Gastroesophageal sphincter (tissue), 3 donors: ENCODE measurements around the gene FER.

ENCODE experiments used
- CTCF ChIP-seq, 4 experiments: fragments of 200-600 bp in 2 of 4; fragments of 450-650 bp in 2 of 4; sonication (generic) in 1 of 4; IDR thresholded peaks; one replicate each; pipeline ENCODE4 v1.5.1; 2017 to 2019; ENCODE audit warnings: antibody characterized with exemption in 4 of 4, mild to moderate bottlenecking in 2 of 4, moderate library complexity in 2 of 4
- POLR2A ChIP-seq, 2 donors: fragments of 450-650 bp; IDR thresholded peaks; one replicate each; pipeline ENCODE4 v1.6.1; 2017; ENCODE audit warnings: antibody characterized with exemption in 2 of 2, mild to moderate bottlenecking in 2 of 2, moderate library complexity in 1 of 2
- POLR2AphosphoS5 ChIP-seq: sonication (generic); formaldehyde crosslinking; IDR thresholded peaks from one replicate; pipeline ENCODE4 v1.6.1; 2017; ENCODE audit warnings: antibody characterized with exemption

- TF ChIP-seq CTCF (IDR thresholded peaks at IDR 0.05) (no peak), POLR2A (IDR thresholded peaks at IDR 0.05) (no peak), POLR2AphosphoS5 (no peak)
Measured at GRCh38 chr5:108720391-108720790, 27.3 kb upstream of the FER start.
